ENCODE results near the gene GOSR2. TPM values are rescaled to one million over a fixed set of nuclear protein-coding genes. Genes with fewer than 3 reads are reported as not detected.

The GOSR2 gene
- total and polyA plus RNA-seq, 2 of the 8 experiments (the other 6 are each of a cell fraction or from before 2014, with no cell fraction given): 28.2 to 36.2 TPM

GRCh38 chr17:46898860-46899259 is 24.1 kb upstream of the GOSR2 start:
- H2AFZ ChIP-seq (ENCODE audit: low read length): no peak overlapping the region
- TF ChIP-seq NRF1 (IDR thresholded peaks at IDR 0.05; ENCODE audit: low read depth, low read length) (no peak), SP2 (IDR thresholded peaks at IDR 0.05; ENCODE audit: low read length) (no peak), MAX (IDR thresholded peaks at IDR 0.05) (no peak), ASH2L (IDR thresholded peaks at IDR 0.05; ENCODE audit: low read length) (no peak), CHD2 (IDR thresholded peaks at IDR 0.05; ENCODE audit: low read length) (no peak), HDAC2 (IDR thresholded peaks at IDR 0.05; ENCODE audit: borderline replicate concordance in 1 of 2, low read depth in 2 of 2, low read length in 2 of 2) (no peak), RXRA (IDR thresholded peaks at IDR 0.05; ENCODE audit: insufficient read depth, low read depth, low read length) (no peak), JUN (IDR thresholded peaks at IDR 0.05; ENCODE audit: low read depth, low read length) (no peak)
- DNase-seq (ENCODE audit: low read depth in 1 of 2, low spot score in 2 of 2): no peak
- no peak overlapping the region for H4K5ac ChIP-seq (ENCODE audit: insufficient read length, low read depth, low read length)
- no peak overlapping the region for H3K56ac ChIP-seq (replicated peaks; ENCODE audit: insufficient read length, low read depth, low read length)
- H3K9ac ChIP-seq (replicated peaks in 1 of 4; ENCODE audit: extremely low read depth in 1 of 4, low read depth in 3 of 4, low read length in 3 of 4): no peak overlapping the region
- H3K4me3 ChIP-seq (ENCODE audit: extremely low read depth in 1 of 4, insufficient read depth in 2 of 4, low read depth in 3 of 4, low read length in 4 of 4): no peak overlapping the region
- no peak overlapping the region for H2BK12ac ChIP-seq (ENCODE audit: low read depth, low read length)
- H4K8ac ChIP-seq (ENCODE audit: extremely low read depth, insufficient read depth, low read length): no peak overlapping the region
- no peaks in the 10 kb centered on the region for H3K27me3 ChIP-seq (replicated peaks in 1 of 4; ENCODE audit: control insufficient read depth in 3 of 4, extremely low read depth in 1 of 4, insufficient read depth in 3 of 4, low read length in 3 of 4)
- no peak overlapping the region for H2BK5ac ChIP-seq (ENCODE audit: low read depth, low read length)
- H3K9me3 ChIP-seq (ENCODE audit: insufficient read depth in 2 of 2, low read depth in 1 of 2, low read length in 1 of 2): 0 out of 4 replicates have a peak, but pooled peaks cover 0 to 4% of the 10 kb centered on the region in 2 experiments
- H3K27ac ChIP-seq (ENCODE audit: low read depth, low read length): no peak overlapping the region
- H4K91ac ChIP-seq (replicated peaks; ENCODE audit: insufficient read length, low read length): no peak overlapping the region
- H3K4ac ChIP-seq (replicated peaks; ENCODE audit: insufficient read length, low read depth, low read length): no peak overlapping the region
- H2AK5ac ChIP-seq (ENCODE audit: low read depth, low read length): no peak overlapping the region
- H3K79me1 ChIP-seq (ENCODE audit: low read depth, low read length): no peaks in the 10 kb centered on the region
- H3K79me2 ChIP-seq (ENCODE audit: control insufficient read depth in 1 of 2, insufficient read depth in 2 of 2, low read length in 2 of 2): no peaks in the 10 kb centered on the region
- ChIA-PET CTCF (ENCODE audit: partially characterized antibody) (no interaction called here), POLR2A (ENCODE audit: partially characterized antibody) (no interaction called here)
- no peak overlapping the region for H3K4me2 ChIP-seq (ENCODE audit: insufficient read depth in 1 of 2, low read depth in 2 of 2, low read length in 2 of 2)
- no peak for FAIRE-seq
- H3K14ac ChIP-seq (ENCODE audit: insufficient read length): no peak overlapping the region
- no peak overlapping the region for H3K23ac ChIP-seq (ENCODE audit: insufficient read length)
- no peaks in the 10 kb centered on the region for H4K20me1 ChIP-seq (replicated peaks in 1 of 2; ENCODE audit: control insufficient read depth in 1 of 2, insufficient read depth in 2 of 2, low read length in 2 of 2)
- no peak overlapping the region for H2BK120ac ChIP-seq (replicated peaks; ENCODE audit: low read depth, low read length)
- H3K18ac ChIP-seq (ENCODE audit: extremely low read depth, low read length): no peak overlapping the region
- 96% methylated on average over 5 of the region's 5 CpGs; no CpG with 5 or more reads in 1 of the 2 experiments for WGBS, 2 experiments (ENCODE audit: extremely low coverage in 1 of 2, insufficient coverage in 1 of 2, insufficient read length in 1 of 2, insufficient replicate concordance in 2 of 2, low coverage in 1 of 2, low lambda C conversion rate in 2 of 2, missing lambda C conversion rate in 1 of 2)
- H2BK15ac ChIP-seq (ENCODE audit: low read length): no peak overlapping the region
- peaks cover 4% of the 10 kb centered on the region; the same call in 1 of the 2 replicates for H3K23me2 ChIP-seq (ENCODE audit: low read depth, low read length)
- H3K36me3 ChIP-seq (ENCODE audit: control insufficient read depth in 2 of 4, insufficient read depth in 4 of 4, low read length in 3 of 4): no peaks in the 10 kb centered on the region
- peaks cover 0 to 8% (median 0%) of the 10 kb centered on the region in 4 experiments; a peak in 2 of 7 replicates for H3K4me1 ChIP-seq (replicated peaks in 1 of 4; ENCODE audit: control insufficient read depth in 3 of 4, insufficient read depth in 4 of 4, low read length in 3 of 4)
- no peak overlapping the region for H2BK20ac ChIP-seq (ENCODE audit: low read length)
